ENCODE data around the gene GRAMD1A.

- TF ChIP-seq POLR2A (IDR thresholded peaks at IDR 0.05): no peak
- TF ChIP-seq CTCF (IDR thresholded peaks at IDR 0.05): no peak
Observed at GRCh38 chr19:35023428-35023827, 23.3 kb downstream of the GRAMD1A start.

All from esophagus squamous epithelium (tissue), 4 donors.